Activated naive CD4-positive, alpha-beta T cell treated with anti-CD3 and anti-CD28 coated beads, Interleukin-2, amount 50 U/mL, for 72 hours (primary cell): ENCODE data around the gene OR10G3. TPM values are rescaled to one million over a fixed set of nuclear protein-coding genes. Genes with fewer than 3 reads are reported as not detected.
"Not testable (repeated sequence)": the region's sequence is repeated elsewhere in the genome, so short reads cannot be mapped to it uniquely, and the experiment has no call there.

Experiments
- ATAC-seq, 2 donors: fragments of 150-1000 bp; cut with Tn5 transposase; 2 replicates each; pipeline ENCODE4 v1.10.0; 2021; ENCODE audit warnings: mild to moderate bottlenecking in 2 of 2, moderate library complexity in 2 of 2
- DNase-seq, 2 donors: peaks; one replicate each; pipeline ENCODE4 v3.0.0; 2021 to 2022; ENCODE audit warnings: low spot score in 2 of 2
- H3K27ac Mint-ChIP-seq, 2 donors: one replicate each; pipeline ENCODE4 v1.8.0; 2022; ENCODE audit warnings: mild to moderate bottlenecking in 2 of 2, mixed read lengths in 2 of 2
- H3K36me3 Mint-ChIP-seq, 2 donors: one replicate each; pipeline ENCODE4 v1.8.0; 2022; ENCODE audit warnings: mixed read lengths in 2 of 2
- H3K9me3 Mint-ChIP-seq, 2 donors: one replicate each; pipeline ENCODE4 v1.8.0; 2022; ENCODE audit warnings: mixed read lengths in 2 of 2
- total RNA-seq, 2 donors: library from RNA; stranded (reverse); gene quantifications; one replicate each; pipeline ENCODE4 v1.2.3, GENCODE V29; 2022

Gene OR10G3, protein sequence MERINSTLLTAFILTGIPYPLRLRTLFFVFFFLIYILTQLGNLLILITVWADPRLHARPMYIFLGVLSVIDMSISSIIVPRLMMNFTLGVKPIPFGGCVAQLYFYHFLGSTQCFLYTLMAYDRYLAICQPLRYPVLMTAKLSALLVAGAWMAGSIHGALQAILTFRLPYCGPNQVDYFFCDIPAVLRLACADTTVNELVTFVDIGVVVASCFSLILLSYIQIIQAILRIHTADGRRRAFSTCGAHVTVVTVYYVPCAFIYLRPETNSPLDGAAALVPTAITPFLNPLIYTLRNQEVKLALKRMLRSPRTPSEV
- total RNA-seq, result not detected

GRCh38 chr14:21579976-21580375, at the start of gene OR10G3:
Gene OR10G3 (minus strand): TSS chr14:21580076. CDS start chr14:21570744, 9,332 bp downstream.
- ATAC-seq, result no peak
- H3K9me3 Mint-ChIP-seq, result no peaks in the 10 kb centered on the region
- no peaks in the 10 kb centered on the region for H3K36me3 Mint-ChIP-seq
- no peak within 1 kb of the TSS for H3K27ac Mint-ChIP-seq
- no peak for DNase-seq

GRCh38 chr14:21626491-21627230, 46.8 kb upstream of the OR10G3 start:
- no peak for DNase-seq
- no peak for ATAC-seq
- Mint-ChIP-seq H3K36me3 (no peaks in the 10 kb centered on the region), H3K9me3 (no peaks in the 10 kb centered on the region), H3K27ac (no peak overlapping the region)

DNA sequence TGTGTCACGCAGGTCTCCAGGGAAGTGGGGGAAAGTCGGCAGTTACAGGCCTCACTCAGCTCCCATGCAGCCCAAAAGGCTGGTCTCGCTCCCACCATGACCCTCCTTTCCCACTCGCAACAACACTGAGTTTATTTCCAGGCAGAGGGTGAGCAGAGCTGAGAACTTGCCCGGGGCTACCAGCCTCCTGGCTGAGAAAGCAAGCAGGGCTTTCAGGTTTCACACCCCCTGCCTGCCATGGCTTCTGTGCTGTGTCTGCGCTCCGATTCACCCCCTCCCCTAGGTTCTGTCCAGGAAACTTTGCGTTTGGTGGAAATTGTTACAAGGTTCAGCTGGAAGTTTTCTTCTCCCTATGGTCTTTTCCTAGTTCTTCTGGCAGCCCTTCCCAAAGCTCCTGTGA, 37.7 kb upstream of the OR10G3 start:
- H3K27ac Mint-ChIP-seq, result no peak overlapping the region
- ATAC-seq (no peak), DNase-seq (no peak)
- no peaks in the 10 kb centered on the region for H3K36me3 Mint-ChIP-seq
- no peaks in the 10 kb centered on the region for H3K9me3 Mint-ChIP-seq

- H3K27ac Mint-ChIP-seq, result no peak overlapping the region
- ATAC-seq (no peak), DNase-seq (no peak)
- H3K36me3 Mint-ChIP-seq, result no peaks in the 10 kb centered on the region
- no peaks in the 10 kb centered on the region for H3K9me3 Mint-ChIP-seq
Measured at GRCh38 chr14:21614240-21614639, 34.4 kb upstream of the OR10G3 start.

DNA sequence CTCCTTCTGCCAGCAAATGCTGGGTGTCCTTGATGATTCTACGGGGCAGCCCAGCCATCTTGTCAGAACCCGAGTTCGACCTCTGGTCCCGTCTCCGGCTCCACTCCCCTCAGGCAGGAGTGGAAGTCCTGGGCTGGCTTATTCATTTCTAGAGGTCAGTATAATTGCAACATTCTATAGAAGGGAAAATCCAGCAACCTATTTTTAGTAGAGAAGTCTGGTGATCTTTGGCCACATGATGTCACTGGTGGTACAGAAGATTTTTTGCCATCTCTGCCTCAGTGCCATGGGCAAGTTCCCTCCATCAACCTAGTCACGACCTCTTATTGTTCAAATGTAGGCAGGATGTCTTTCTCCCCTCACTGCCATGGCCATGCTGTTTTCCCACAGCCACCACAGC, 32.4 kb upstream of the OR10G3 start:
- no peak overlapping the region for H3K27ac Mint-ChIP-seq
- no peaks in the 10 kb centered on the region for H3K36me3 Mint-ChIP-seq
- ATAC-seq (no peak), DNase-seq (no peak)
- no peaks in the 10 kb centered on the region for H3K9me3 Mint-ChIP-seq

- H3K9me3 Mint-ChIP-seq, ATAC-seq, H3K27ac Mint-ChIP-seq, H3K36me3 Mint-ChIP-seq, DNase-seq: not testable (repeated sequence)
Measured at GRCh38 chr14:21602181-21602580, 22.3 kb upstream of the OR10G3 start.

DNA sequence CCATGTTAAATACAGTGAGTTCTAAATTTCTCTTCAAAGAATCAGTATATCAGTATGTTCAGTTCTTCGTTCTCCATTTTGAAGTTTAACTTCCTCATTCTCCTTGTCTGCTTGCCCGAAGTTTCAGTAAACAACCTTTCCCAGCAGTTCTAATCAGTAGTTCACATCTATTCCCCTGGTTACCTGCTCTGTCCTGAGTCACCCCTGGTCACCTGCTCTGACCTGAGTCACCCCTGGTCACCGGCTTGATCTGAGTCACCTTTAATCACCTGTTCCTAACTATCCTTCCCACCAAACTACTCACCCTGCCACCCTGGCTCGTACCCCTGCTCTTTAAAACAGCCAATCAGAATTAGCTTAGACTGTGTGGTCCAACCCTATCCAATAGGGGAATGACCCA, 9.4 kb upstream of the OR10G3 start:
- peaks cover 16 to 17% of the 10 kb centered on the region in 2 donors for H3K9me3 Mint-ChIP-seq
- H3K27ac Mint-ChIP-seq, result no peak overlapping the region
- peak in 1 of 2 donors; percentile 18 for ATAC-seq
- peaks cover 21 to 22% of the 10 kb centered on the region in 2 donors for H3K36me3 Mint-ChIP-seq
- DNase-seq, result no peak

- DNase-seq (no peak), ATAC-seq (no peak)
- no peaks in the 10 kb centered on the region for H3K36me3 Mint-ChIP-seq
- no peaks in the 10 kb centered on the region for H3K9me3 Mint-ChIP-seq
- no peak overlapping the region for H3K27ac Mint-ChIP-seq
Measured at GRCh38 chr14:21575661-21576060, 4.2 kb downstream of the OR10G3 start.

GRCh38 chr14:21572604-21573003, 7.3 kb downstream of the OR10G3 start:
- no peaks in the 10 kb centered on the region for H3K36me3 Mint-ChIP-seq
- H3K27ac Mint-ChIP-seq, result no peak overlapping the region

DNA sequence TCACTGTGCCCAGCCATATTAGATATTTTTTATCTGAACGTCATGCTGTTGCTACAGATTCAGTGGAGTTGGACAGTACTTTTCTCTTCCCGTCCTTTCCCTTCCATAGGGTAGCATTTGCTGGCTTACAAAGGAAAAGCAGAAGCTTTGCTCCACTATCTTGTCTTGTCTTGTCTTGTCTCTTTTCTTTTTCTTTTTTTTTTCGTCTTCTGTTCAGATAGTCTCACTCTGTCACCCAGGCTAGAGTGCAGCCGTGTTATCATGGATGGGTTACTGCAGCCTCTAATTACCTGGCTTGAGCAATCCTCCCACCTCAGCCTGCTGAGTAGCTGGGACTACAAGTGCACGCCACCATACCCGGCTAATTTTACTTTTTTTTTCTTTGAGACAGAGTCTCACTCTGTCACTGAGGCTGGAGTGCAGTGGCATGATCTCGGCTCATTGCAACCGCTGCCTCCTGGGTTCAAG, 21.1 kb downstream of the OR10G3 start:
- no peaks in the 10 kb centered on the region for H3K36me3 Mint-ChIP-seq
- peak overlapping the region in 1 of 2 donors; percentile 57 for H3K27ac Mint-ChIP-seq
- no peaks in the 10 kb centered on the region for H3K9me3 Mint-ChIP-seq
- ATAC-seq (no peak), DNase-seq (no peak)

More at GRCh38 chr14:21572604-21573003, 7.3 kb downstream of the OR10G3 start:
- no peaks in the 10 kb centered on the region for H3K9me3 Mint-ChIP-seq
- ATAC-seq (no peak), DNase-seq (no peak)

GRCh38 chr14:21557084-21557901, 22.6 kb downstream of the OR10G3 start:
- ATAC-seq (peak; percentile 74 to 78), DNase-seq (peak in 1 of 2 donors; percentile 81)
- H3K9me3 Mint-ChIP-seq, result no peaks in the 10 kb centered on the region
- H3K27ac Mint-ChIP-seq, result peak overlapping the region; percentile 37 to 88
- H3K36me3 Mint-ChIP-seq, result no peaks in the 10 kb centered on the region

DNA sequence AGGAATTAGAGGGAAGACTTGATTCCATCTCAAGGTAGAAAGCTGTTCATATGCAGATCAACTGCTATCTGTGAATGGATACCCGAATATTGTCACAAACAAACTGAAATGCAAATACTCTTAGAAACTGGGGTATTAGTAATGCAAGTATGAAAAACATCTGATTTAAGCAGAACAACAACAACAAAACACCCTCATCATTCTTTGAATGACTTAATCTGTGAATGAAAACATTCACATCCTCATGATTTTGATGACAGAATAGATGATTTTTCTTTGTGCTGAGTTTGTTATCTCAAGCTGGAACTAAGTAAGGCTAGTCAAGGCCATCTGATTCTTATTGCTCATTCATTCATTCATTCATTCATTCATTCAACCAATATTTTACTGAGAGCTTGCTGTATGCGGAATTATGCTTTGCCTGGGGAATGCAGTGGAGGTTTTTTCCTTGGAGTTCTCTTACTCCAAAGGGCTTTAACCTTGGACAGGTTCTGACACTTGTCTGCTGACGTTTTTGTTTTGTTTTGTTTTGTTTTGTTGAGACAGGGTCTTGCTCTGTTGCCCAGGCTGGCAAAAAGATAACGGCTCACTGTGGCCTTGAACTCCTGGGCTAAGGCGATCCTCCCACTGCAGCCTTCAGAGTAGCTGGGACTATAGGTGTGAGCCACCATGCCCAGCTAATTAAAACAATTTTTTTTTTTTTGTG, 23.3 kb downstream of the OR10G3 start:
- no peaks in the 10 kb centered on the region for H3K36me3 Mint-ChIP-seq
- ATAC-seq (no peak), DNase-seq (no peak)
- H3K9me3 Mint-ChIP-seq, result no peaks in the 10 kb centered on the region
- peak overlapping the region in 1 of 2 donors; percentile 88 for H3K27ac Mint-ChIP-seq

DNA sequence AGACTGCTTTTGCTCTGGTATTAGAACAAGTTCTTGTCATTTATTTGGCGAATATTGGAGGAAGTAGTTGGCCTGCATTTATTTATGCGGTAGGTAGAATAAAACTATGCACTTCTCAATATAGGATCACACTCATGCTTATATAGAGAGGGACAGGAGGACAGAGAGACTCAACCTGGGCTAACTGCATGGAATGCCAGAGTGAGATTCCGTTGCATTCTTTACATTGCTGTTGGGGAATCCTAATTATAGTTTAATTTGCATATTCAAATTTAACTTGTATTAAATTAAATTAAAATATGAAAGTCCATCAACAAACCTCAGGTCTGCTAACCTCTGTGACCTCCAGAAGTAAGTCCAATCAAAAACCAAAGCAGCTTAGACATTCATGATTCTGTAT, 26.6 kb downstream of the OR10G3 start:
- H3K9me3 Mint-ChIP-seq, result no peaks in the 10 kb centered on the region
- H3K36me3 Mint-ChIP-seq, result no peaks in the 10 kb centered on the region
- no peak for DNase-seq
- no peak overlapping the region for H3K27ac Mint-ChIP-seq
- no peak for ATAC-seq

DNA sequence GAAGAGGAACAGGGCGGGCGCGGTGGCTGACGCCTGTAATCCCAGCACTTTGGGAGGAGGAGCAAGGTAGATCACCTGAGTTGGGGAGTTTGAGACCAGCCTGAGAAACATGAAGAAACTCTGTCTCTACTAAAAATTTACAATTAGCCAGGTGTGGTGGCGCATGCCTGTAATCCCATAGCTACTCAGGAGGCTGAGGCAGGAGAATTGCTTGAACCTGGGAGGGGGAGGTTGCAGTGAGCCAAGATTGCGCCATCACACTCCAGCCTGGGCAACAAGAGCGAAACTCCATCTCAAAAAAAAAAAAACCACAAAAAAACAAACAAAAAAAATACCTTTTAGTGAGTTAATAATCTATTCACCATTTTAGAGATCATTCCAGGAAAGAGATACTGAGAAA, 35.3 kb downstream of the OR10G3 start:
- not testable (repeated sequence) for H3K27ac Mint-ChIP-seq, H3K36me3 Mint-ChIP-seq, DNase-seq, ATAC-seq, H3K9me3 Mint-ChIP-seq

DNA sequence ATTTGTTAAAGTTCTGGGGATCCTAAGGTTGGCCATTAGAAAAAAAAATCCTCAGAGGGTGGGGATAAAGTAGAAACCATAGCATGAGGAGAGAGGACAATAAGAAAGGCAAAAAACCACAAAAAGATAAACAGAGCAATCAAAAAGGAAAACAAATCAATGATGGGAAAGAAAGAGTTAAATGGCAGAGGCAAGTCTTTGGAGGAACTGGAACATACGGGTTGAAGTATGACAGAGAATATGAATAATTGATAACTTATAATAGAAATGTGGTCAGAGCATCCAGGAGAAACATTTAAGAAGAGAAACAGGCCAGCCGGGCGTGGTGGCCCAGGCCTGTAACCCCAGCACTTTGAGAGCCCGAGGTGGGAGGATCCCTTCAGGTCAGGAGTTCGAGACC, 35.9 kb downstream of the OR10G3 start:
- ATAC-seq (no peak), DNase-seq (no peak)
- H3K27ac Mint-ChIP-seq, result peak overlapping the region in 1 of 2 donors; percentile 9
- H3K36me3 Mint-ChIP-seq, result no peaks in the 10 kb centered on the region
- H3K9me3 Mint-ChIP-seq, result no peaks in the 10 kb centered on the region

- ATAC-seq (no peak), DNase-seq (no peak)
- Mint-ChIP-seq H3K36me3 (no peaks in the 10 kb centered on the region), H3K9me3 (no peaks in the 10 kb centered on the region), H3K27ac (peak overlapping the region in 1 of 2 donors; percentile 9)
Measured at GRCh38 chr14:21543521-21543960, 36.3 kb downstream of the OR10G3 start.
